ENCODE results near the gene USP48.

USP48 gene

DNA sequence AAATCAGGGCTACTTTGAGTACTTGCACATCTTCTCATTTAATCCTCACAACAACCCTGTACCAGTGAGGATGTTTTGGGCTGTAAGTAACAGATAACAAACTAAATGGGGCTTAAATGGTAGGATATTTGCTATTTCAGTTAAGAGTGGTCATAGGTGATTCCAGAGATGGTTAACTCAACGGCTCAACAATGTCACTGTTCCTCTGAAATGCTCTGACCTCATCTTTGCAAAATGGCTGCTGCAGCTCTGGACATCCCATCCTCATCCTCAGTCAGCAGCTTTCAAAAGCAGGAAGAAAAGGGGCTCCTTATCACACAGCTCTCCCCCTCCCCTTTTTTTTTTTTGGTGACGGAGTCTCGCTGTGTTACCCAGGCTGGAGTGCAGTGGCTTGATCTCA is 30.6 kb upstream of the USP48 start (continued):
- TF ChIP-seq HOXA7 (CRISPR knock-in tag; IDR thresholded peaks at IDR 0.05; ENCODE audit: borderline replicate concordance), result no peak
- no peak for TF ChIP-seq ZNF843 (tag by site-specific recombination; IDR thresholded peaks at IDR 0.05)
- TF ChIP-seq, protein P1, sequence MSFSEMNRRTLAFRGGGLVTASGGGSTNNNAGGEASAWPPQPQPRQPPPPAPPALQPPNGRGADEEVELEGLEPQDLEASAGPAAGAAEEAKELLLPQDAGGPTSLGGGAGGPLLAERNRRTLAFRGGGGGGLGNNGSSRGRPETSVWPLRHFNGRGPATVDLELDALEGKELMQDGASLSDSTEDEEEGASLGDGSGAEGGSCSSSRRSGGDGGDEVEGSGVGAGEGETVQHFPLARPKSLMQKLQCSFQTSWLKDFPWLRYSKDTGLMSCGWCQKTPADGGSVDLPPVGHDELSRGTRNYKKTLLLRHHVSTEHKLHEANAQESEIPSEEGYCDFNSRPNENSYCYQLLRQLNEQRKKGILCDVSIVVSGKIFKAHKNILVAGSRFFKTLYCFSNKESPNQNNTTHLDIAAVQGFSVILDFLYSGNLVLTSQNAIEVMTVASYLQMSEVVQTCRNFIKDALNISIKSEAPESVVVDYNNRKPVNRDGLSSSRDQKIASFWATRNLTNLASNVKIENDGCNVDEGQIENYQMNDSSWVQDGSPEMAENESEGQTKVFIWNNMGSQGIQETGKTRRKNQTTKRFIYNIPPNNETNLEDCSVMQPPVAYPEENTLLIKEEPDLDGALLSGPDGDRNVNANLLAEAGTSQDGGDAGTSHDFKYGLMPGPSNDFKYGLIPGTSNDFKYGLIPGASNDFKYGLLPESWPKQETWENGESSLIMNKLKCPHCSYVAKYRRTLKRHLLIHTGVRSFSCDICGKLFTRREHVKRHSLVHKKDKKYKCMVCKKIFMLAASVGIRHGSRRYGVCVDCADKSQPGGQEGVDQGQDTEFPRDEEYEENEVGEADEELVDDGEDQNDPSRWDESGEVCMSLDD (tag by site-specific recombination; IDR thresholded peaks at IDR 0.05), result no peak
- TF ChIP-seq, protein P2, sequence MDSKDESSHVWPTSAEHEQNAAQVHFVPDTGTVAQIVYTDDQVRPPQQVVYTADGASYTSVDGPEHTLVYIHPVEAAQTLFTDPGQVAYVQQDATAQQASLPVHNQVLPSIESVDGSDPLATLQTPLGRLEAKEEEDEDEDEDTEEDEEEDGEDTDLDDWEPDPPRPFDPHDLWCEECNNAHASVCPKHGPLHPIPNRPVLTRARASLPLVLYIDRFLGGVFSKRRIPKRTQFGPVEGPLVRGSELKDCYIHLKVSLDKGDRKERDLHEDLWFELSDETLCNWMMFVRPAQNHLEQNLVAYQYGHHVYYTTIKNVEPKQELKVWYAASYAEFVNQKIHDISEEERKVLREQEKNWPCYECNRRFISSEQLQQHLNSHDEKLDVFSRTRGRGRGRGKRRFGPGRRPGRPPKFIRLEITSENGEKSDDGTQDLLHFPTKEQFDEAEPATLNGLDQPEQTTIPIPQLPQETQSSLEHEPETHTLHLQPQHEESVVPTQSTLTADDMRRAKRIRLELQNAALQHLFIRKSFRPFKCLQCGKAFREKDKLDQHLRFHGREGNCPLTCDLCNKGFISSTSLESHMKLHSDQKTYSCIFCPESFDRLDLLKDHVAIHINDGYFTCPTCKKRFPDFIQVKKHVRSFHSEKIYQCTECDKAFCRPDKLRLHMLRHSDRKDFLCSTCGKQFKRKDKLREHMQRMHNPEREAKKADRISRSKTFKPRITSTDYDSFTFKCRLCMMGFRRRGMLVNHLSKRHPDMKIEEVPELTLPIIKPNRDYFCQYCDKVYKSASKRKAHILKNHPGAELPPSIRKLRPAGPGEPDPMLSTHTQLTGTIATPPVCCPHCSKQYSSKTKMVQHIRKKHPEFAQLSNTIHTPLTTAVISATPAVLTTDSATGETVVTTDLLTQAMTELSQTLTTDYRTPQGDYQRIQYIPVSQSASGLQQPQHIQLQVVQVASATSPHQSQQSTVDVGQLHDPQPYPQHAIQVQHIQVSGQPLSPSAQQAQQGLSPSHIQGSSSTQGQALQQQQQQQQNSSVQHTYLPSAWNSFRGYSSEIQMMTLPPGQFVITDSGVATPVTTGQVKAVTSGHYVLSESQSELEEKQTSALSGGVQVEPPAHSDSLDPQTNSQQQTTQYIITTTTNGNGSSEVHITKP (tag by site-specific recombination; IDR thresholded peaks at IDR 0.05), result no peak
- no peak for TF ChIP-seq SCRT2 (tag by site-specific recombination; IDR thresholded peaks at IDR 0.05)
- TF ChIP-seq ZNF341 (tag by site-specific recombination; IDR thresholded peaks at IDR 0.05; ENCODE audit: low read depth), result no peak
- TF ChIP-seq, protein P3, sequence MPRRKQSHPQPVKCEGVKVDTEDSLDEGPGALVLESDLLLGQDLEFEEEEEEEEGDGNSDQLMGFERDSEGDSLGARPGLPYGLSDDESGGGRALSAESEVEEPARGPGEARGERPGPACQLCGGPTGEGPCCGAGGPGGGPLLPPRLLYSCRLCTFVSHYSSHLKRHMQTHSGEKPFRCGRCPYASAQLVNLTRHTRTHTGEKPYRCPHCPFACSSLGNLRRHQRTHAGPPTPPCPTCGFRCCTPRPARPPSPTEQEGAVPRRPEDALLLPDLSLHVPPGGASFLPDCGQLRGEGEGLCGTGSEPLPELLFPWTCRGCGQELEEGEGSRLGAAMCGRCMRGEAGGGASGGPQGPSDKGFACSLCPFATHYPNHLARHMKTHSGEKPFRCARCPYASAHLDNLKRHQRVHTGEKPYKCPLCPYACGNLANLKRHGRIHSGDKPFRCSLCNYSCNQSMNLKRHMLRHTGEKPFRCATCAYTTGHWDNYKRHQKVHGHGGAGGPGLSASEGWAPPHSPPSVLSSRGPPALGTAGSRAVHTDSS (tag by site-specific recombination; IDR thresholded peaks at IDR 0.05), result no peak
- TF ChIP-seq ZNF558 (tag by site-specific recombination; IDR thresholded peaks at IDR 0.05), result no peak
- TF ChIP-seq, protein P4, sequence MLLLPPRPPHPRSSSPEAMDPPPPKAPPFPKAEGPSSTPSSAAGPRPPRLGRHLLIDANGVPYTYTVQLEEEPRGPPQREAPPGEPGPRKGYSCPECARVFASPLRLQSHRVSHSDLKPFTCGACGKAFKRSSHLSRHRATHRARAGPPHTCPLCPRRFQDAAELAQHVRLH (tag by site-specific recombination; IDR thresholded peaks at IDR 0.05), result 0 out of 2 replicates have a peak, but pooled peaks have one; percentile 45
- TF ChIP-seq ZNF16 (tag by site-specific recombination; IDR thresholded peaks at IDR 0.05; ENCODE audit: low read depth), result no peak
- TF ChIP-seq, protein P5, sequence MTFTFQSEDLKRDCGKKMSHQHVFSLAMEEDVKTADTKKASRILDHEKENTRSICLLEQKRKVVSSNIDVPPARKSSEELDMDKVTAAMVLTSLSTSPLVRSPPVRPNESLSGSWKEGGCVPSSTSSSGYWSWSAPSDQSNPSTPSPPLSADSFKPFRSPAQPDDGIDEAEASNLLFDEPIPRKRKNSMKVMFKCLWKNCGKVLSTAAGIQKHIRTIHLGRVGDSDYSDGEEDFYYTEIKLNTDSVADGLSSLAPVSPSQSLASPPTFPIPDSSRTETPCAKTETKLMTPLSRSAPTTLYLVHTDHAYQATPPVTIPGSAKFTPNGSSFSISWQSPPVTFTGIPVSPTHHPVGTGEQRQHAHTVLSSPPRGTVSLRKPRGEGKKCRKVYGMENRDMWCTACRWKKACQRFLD (tag by site-specific recombination; IDR thresholded peaks at IDR 0.05), result no peak
- no peak for TF ChIP-seq ZNF324 (tag by site-specific recombination; IDR thresholded peaks at IDR 0.05)
- TF ChIP-seq ZNF174 (tag by site-specific recombination; IDR thresholded peaks at IDR 0.05), result no peak
- TF ChIP-seq SETDB1 (IDR thresholded peaks at IDR 0.05; ENCODE audit: insufficient read length, low read length), result peak; percentile 61
- TF ChIP-seq KLF1 (tag by site-specific recombination; IDR thresholded peaks at IDR 0.05), result no peak

DNA sequence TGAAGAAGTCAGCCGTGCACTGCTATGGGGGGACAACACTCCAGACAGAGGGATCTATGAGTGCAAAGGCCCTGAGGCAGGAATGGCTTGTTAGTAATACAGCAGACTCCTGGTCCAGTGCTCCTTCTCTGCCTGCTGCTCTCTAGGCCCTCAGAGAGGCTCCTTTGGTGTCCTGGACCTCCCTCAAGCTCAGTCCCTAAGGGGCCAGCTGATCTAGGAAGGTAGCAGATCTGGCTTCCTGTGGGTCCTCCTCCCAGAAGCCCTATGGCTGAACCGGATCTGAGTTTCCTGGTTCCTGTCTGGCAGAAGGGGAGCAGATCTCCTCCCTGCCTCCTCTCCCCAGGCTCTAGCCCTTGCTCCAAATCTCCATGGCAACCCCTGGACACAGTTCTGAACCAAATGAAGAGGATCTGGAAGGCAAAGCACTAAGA is 28.9 kb upstream of the USP48 start, which contains the start of gene LDLRAD2:
Gene LDLRAD2 (plus strand): TSS at position 391 of the 431 bp plus-strand sequence. CDS start 187 bp downstream, outside the sequence.
- Histone ChIP-seq H3K4me1 (ENCODE audit: control insufficient read depth, insufficient read depth, low read length) (no peaks in the 10 kb centered on the region), H3K9me3 (ENCODE audit: control insufficient read depth, insufficient read depth, low read depth, low read length) (no peaks in the 10 kb centered on the region), H3K4me3 (ENCODE audit: low read depth, low read length) (no peak within 1 kb of the TSS), H3K36me3 (ENCODE audit: control insufficient read depth in 2 of 2, insufficient read depth in 1 of 2, low read length in 2 of 2) (no peaks in the 10 kb centered on the region), H3K27ac (ENCODE audit: extremely low read depth, low read depth, low read length) (no peak within 1 kb of the TSS)
- TF ChIP-seq ZNF560 (tag by site-specific recombination; IDR thresholded peaks at IDR 0.05; ENCODE audit: borderline replicate concordance) (no peak), ZNF791 (tag by site-specific recombination; IDR thresholded peaks at IDR 0.05) (no peak), GLIS1 (tag by site-specific recombination; IDR thresholded peaks at IDR 0.05) (peak; percentile 45), ZNF623 (tag by site-specific recombination; IDR thresholded peaks at IDR 0.05) (peak; percentile 89)
- ChIA-PET CTCF (interaction anchor here (0.7 kb wide), 1 partner anchor 91 kb away, joined by 3 read pairs; no protein-coding TSS in a partner anchor), POLR2A (no interaction called here)
